Measurements from ENCODE around the gene RER1. TPM values are rescaled to one million over a fixed set of nuclear protein-coding genes. Genes with fewer than 3 reads are reported as not detected.

The RER1 gene
- total RNA-seq, 1 experiment from 2014 or later: 155 TPM

DNA sequence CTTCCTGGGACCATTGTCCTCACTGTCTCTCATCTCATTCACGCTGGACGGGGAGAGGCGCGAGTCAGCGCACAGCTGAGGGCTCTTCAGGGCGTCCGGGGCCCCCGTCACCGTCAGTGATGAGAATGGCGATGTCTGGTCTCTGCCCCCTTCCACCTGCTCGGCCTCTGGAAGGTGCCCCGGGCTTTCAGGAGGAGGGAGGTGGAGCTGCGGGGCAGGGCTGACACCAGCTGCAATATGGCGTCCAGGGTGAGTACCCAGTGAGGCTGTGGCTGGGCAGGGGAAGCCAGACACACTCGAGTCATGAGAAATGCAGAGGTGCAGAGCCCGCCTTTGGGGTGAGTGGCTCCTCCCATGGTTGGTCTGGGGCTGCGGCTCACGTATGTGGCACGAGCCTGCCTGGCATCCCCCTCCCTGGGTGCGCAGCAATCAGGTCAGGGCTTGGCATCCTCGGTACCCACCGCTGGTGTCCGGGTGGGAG, 15.3 kb upstream of the RER1 start:
- Histone ChIP-seq H3K79me2 (ENCODE audit: insufficient read depth, low read length) (no peaks in the 10 kb centered on the region), H2AFZ (ENCODE audit: low read depth, low read length, poor library complexity, severe bottlenecking) (no peak overlapping the region), H3K4me3 (replicated peaks in 1 of 2; ENCODE audit: low read depth in 1 of 2, low read length in 2 of 2) (no peak overlapping the region), H3K4me1 (ENCODE audit: control insufficient read depth in 1 of 2, insufficient read depth in 2 of 2, low read length in 2 of 2) (peaks cover 0 to 7% of the 10 kb centered on the region in 2 experiments; a peak in 1 of 4 replicates), H3K27me3 (ENCODE audit: insufficient read depth, low read length) (no peaks in the 10 kb centered on the region), H3K9me3 (ENCODE audit: control insufficient read depth in 1 of 2, insufficient read depth in 1 of 2, low read depth in 1 of 2, low read length in 2 of 2) (no peaks in the 10 kb centered on the region), H3K4me2 (ENCODE audit: low read length) (no peak overlapping the region), H3K9ac (ENCODE audit: low read length) (no peak overlapping the region), H3K36me3 (ENCODE audit: control insufficient read depth in 1 of 2, insufficient read depth in 2 of 2, low read length in 2 of 2) (no peaks in the 10 kb centered on the region), H3K9me2 (ENCODE audit: insufficient read depth) (no peaks in the 10 kb centered on the region), H4K20me1 (ENCODE audit: insufficient read depth) (no peaks in the 10 kb centered on the region), H3K27ac (ENCODE audit: low read depth, low read length) (no peak overlapping the region)
- CTCF ChIA-PET: no interaction called here
- no peak for DNase-seq (ENCODE audit: low read depth, low spot score)
- POLR2A ChIA-PET: no interaction called here
- RAD21 ChIA-PET (ENCODE audit: low non-redundant PET in 1 of 2, low total read pairs in 2 of 2, uncharacterized antibody in 2 of 2, unreplicated experiment in 2 of 2): no interaction called here
- ATAC-seq: no peak
- no TSS peak for BruUV-seq (replicated peaks)
- intact Hi-C loops (cut with micrococcal nuclease): no loop called here
- TF ChIP-seq FOSL1 (IDR thresholded peaks at IDR 0.05; ENCODE audit: low read depth): no peak
- TF ChIP-seq ZNF274 (IDR thresholded peaks at IDR 0.05; ENCODE audit: low read depth, low read length): no peak
- TF ChIP-seq ELF1 (IDR thresholded peaks at IDR 0.05; ENCODE audit: borderline replicate concordance, low read depth): no peak
- no peak for TF ChIP-seq POLR2A (IDR thresholded peaks at IDR 0.05; ENCODE audit: borderline replicate concordance, extremely low read depth, insufficient read depth, insufficient read length)
- TF ChIP-seq TCF7L2 (IDR thresholded peaks at IDR 0.05; ENCODE audit: borderline replicate concordance, extremely low read depth, insufficient read depth, insufficient read length): no peak
- TF ChIP-seq, protein P1, sequence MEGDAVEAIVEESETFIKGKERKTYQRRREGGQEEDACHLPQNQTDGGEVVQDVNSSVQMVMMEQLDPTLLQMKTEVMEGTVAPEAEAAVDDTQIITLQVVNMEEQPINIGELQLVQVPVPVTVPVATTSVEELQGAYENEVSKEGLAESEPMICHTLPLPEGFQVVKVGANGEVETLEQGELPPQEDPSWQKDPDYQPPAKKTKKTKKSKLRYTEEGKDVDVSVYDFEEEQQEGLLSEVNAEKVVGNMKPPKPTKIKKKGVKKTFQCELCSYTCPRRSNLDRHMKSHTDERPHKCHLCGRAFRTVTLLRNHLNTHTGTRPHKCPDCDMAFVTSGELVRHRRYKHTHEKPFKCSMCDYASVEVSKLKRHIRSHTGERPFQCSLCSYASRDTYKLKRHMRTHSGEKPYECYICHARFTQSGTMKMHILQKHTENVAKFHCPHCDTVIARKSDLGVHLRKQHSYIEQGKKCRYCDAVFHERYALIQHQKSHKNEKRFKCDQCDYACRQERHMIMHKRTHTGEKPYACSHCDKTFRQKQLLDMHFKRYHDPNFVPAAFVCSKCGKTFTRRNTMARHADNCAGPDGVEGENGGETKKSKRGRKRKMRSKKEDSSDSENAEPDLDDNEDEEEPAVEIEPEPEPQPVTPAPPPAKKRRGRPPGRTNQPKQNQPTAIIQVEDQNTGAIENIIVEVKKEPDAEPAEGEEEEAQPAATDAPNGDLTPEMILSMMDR (IDR thresholded peaks at IDR 0.05 in 2 of 3, conservative IDR thresholded peaks at IDR 0.05 in 1 of 3; ENCODE audit: borderline replicate concordance in 1 of 3, insufficient read depth in 1 of 3, low read depth in 2 of 3, low read length in 2 of 3): no peak
- TF ChIP-seq POLR2AphosphoS5 (IDR thresholded peaks at IDR 0.05; ENCODE audit: low read depth, low read length): no peak
- no peak for TF ChIP-seq EGR1 (IDR thresholded peaks at IDR 0.05; ENCODE audit: low read depth)
